Thymus (tissue), 11 donors: ENCODE data around the gene PTPDC1. TPM values are rescaled to one million over a fixed set of nuclear protein-coding genes. Genes with fewer than 3 reads are reported as not detected.

Source experiments
- DNase-seq, 9 donors: peaks; one replicate each; pipeline ENCODE4 v3.0.0-alpha.2; 2013; ENCODE audit warnings: low spot score in 9 of 9, low read depth in 6 of 9, missing footprints in 1 of 9
- H3K27ac ChIP-seq, 2 donors: one replicate each; pipeline ENCODE4 v1.5.1; 2013; ENCODE audit warnings: control low read depth in 1 of 2, low read depth in 1 of 2, low read length in 1 of 2, mild to moderate bottlenecking in 1 of 2, moderate library complexity in 1 of 2
- H3K27me3 ChIP-seq, 2 donors: one replicate each; pipeline ENCODE4 v1.5.1; 2013; ENCODE audit warnings: low read length in 1 of 2; ENCODE audit not compliant: control insufficient read depth in 2 of 2, insufficient read depth in 1 of 2
- H3K36me3 ChIP-seq, 2 donors: one replicate each; pipeline ENCODE4 v1.5.1; 2013; ENCODE audit warnings: low read length in 1 of 2, mild to moderate bottlenecking in 1 of 2, moderate library complexity in 1 of 2; ENCODE audit not compliant: control insufficient read depth in 2 of 2, insufficient read depth in 2 of 2
- H3K4me1 ChIP-seq, 2 donors: one replicate each; pipeline ENCODE4 v1.5.1; 2013; ENCODE audit warnings: low read length in 2 of 2; ENCODE audit not compliant: control insufficient read depth in 2 of 2, insufficient read depth in 2 of 2
- H3K4me3 ChIP-seq, 2 donors: one replicate each; pipeline ENCODE4 v1.5.1; 2013; ENCODE audit warnings: low read length in 2 of 2, control low read depth in 1 of 2, mild to moderate bottlenecking in 1 of 2
- H3K9me3 ChIP-seq, 2 donors: one replicate each; pipeline ENCODE4 v1.5.1; 2013; ENCODE audit warnings: low read length in 1 of 2, mild to moderate bottlenecking in 1 of 2; ENCODE audit not compliant: control insufficient read depth in 2 of 2, insufficient read depth in 1 of 2
- WGBS: extraction: QIAGEN DNeasy Blood & Tissue Kit; methylation state at CpG from one replicate; pipeline ENCODE4 v1.1.7; 2013; 5-methylcytosine and 5-hydroxymethylcytosine counted together
- polyA plus RNA-seq: library from polyadenylated mRNA; stranded (reverse); fragments of 200-250 nt; gene quantifications from one replicate; pipeline ENCODE4 v1.2.3, GENCODE V29; 2013
- total RNA-seq: library from RNA; stranded (reverse); fragments of 120-200 nt; gene quantifications from one replicate; pipeline ENCODE4 v1.2.4, GENCODE V29; 2013
- donor health status: healthy.

The PTPDC1 gene
- total and polyA plus RNA-seq, 2 donors, result 3.9 to 4.0 TPM

DNA sequence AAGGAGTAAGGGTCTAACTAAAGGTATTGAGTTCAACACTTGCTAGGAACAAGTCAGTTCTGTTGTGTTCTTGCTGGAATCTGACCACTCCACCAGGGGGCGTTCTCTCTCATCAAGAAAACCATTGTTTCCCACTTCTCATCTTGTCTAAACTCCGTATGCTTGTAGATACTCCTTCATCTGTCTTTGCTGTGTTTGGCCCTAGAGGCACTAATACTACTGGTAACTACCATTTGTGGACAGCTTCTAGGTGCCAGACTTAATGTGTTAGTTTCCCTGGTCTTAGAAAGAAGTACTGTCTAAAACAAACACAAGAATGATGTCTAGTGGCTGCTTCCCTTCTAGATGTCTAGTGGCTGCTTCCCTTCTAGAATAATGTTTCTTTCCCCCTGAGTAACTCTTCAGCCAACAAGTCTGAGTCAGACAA is 18.7 kb upstream of the PTPDC1 start:
- DNase-seq, result peak; percentile 33 to 85 (median 67)
- Histone ChIP-seq H3K9me3 (peaks cover 0 to 5% of the 10 kb centered on the region in 2 donors), H3K4me3 (no peak overlapping the region), H3K36me3 (no peaks in the 10 kb centered on the region), H3K4me1 (no peaks in the 10 kb centered on the region), H3K27ac (no peak overlapping the region), H3K27me3 (no peaks in the 10 kb centered on the region)
- WGBS, result 6% methylated on average over 2 of the region's 2 CpGs

DNA sequence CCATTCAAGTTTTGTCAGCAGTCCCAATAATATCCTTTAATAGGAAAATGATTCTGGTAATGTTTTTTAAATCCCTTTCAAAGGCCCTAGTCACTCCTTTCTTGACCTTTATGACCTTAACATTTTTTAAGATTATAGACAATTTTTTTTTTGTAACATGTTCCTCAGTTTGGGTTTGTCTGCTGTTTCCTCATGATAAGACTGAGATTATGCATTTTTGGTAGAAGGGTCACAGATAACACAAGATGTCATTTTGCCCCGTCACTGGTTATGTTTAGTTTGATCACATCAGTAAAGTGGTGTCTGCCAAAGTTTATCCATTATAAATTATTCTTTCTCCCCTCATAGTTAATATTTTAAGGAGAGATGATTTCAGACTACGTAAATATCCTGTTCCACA is 16.0 kb upstream of the PTPDC1 start:
- Histone ChIP-seq H3K27me3 (no peaks in the 10 kb centered on the region), H3K27ac (no peak overlapping the region), H3K9me3 (no peaks in the 10 kb centered on the region), H3K36me3 (no peaks in the 10 kb centered on the region), H3K4me1 (no peaks in the 10 kb centered on the region), H3K4me3 (no peak overlapping the region)
- DNase-seq, result no peak
- WGBS, result 96% methylated on average over 2 of the region's 2 CpGs

DNA sequence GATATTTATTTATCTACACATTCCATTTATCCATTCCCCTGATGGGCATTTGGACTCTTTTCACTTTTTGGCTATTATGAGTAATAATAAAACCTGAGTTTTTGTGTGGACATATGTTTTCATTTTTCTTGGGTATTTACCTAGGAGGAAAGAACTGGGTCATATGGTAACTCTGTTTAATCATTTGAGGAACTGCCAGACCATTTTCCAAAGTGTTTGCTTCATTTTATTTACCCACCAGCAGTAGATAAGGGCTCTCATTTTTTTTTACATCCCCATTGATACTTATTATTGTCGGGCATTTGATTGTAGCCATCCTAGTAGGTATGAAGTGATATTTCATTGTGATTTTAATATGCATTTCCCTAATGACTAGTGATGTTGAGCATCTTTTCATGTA is 7.7 kb upstream of the PTPDC1 start:
- 100% methylated on average over 1 of the region's 1 CpG for WGBS
- no peaks in the 10 kb centered on the region for H3K4me1 ChIP-seq
- H3K9me3 ChIP-seq, result no peaks in the 10 kb centered on the region
- H3K27ac ChIP-seq, result no peak overlapping the region
- no peaks in the 10 kb centered on the region for H3K27me3 ChIP-seq
- H3K36me3 ChIP-seq, result no peaks in the 10 kb centered on the region
- DNase-seq, result no peak
- no peak overlapping the region for H3K4me3 ChIP-seq

DNA sequence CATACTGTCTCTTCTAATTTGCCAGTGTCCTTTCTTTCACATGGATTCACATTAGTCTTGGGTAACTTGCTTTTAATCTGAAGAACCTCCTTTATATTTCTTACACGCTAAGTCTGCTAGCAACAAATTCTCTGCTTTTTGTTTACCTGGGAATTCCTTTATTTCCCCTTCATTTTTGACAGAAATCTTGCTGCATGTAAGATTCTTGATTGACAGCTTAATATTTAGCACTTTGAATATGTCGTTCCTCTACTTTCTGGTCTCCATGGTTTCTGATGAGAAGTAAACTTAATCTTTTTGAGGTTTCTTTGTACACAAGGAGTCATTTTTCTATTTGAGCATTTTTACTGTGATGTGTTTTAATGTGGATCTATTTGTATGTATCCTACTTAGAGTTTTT is 6.2 kb upstream of the PTPDC1 start:
- no peak for DNase-seq
- H3K36me3 ChIP-seq, result no peaks in the 10 kb centered on the region
- no peak overlapping the region for H3K27ac ChIP-seq
- 74% methylated on average over 2 of the region's 2 CpGs for WGBS
- no peaks in the 10 kb centered on the region for H3K4me1 ChIP-seq
- no peak overlapping the region for H3K4me3 ChIP-seq
- H3K27me3 ChIP-seq, result no peaks in the 10 kb centered on the region
- H3K9me3 ChIP-seq, result no peaks in the 10 kb centered on the region

DNA sequence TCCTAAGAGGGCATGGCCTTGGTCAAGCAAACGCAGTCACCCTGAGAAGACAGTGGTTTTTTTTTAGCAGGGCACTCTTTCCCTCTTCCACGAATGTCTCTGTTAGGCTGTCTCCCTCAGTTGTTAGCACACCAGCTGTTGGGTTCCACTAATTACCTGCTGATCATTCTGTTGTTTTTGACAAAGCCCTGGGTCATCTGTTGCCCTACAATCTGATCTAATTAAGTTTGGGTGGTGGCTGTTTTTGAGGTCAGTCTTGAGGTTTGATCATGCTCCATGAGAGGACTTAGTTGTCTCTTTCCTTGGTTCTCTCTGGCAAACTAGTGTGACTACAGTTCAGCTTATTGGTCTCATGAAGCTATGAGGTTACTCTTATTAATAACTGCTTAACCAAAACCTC is 5.0 kb upstream of the PTPDC1 start:
- no peaks in the 10 kb centered on the region for H3K36me3 ChIP-seq
- no peaks in the 10 kb centered on the region for H3K4me1 ChIP-seq
- H3K9me3 ChIP-seq, result no peaks in the 10 kb centered on the region
- H3K4me3 ChIP-seq, result no peak overlapping the region
- H3K27me3 ChIP-seq, result no peaks in the 10 kb centered on the region
- no peak for DNase-seq
- WGBS, result 97% methylated on average over 2 of the region's 2 CpGs
- no peak overlapping the region for H3K27ac ChIP-seq

DNA sequence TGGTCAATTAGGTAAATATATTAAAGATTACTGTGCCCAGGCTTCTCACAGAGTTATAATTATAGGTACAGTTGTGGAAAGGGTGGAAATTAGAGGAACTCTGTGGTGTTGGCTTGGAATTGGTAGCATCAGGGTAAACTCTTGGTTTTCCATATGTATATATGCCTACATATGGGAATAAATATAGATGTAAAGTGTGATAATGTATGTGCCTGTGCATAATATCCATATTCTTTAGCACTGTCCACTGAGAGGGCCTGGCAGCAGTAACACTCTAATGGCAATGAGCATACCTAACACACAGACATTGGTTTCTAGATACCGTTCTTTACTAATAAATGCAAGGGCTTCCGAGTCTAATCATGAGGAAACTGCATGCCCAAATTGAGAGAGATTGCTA is 4.0 kb upstream of the PTPDC1 start:
- H3K4me1 ChIP-seq, result no peaks in the 10 kb centered on the region
- WGBS, result 95% methylated on average over 2 of the region's 2 CpGs
- DNase-seq, result no peak
- no peak overlapping the region for H3K4me3 ChIP-seq
- no peaks in the 10 kb centered on the region for H3K36me3 ChIP-seq
- no peaks in the 10 kb centered on the region for H3K9me3 ChIP-seq
- H3K27ac ChIP-seq, result no peak overlapping the region
- H3K27me3 ChIP-seq, result no peaks in the 10 kb centered on the region

DNA sequence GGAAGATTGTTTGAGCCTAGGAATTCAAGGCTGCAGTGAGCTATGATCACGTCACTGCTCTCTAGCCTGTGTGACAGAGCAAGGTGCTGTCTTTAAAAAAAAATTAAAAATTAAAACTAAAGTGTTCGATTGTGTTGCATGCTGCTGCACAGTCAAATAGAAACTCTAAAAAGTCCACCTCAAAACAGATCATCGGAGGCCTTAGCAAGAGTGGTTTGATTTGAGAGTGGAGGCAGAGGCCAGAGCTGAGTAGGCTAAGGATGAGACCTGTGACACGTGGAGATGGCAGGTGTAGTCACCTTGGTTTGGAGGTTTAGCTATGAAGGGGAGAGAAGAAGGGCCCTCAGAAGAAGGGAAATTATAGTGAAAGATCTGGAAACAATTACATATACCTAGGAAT is 2.8 kb upstream of the PTPDC1 start:
- no peak overlapping the region for H3K4me3 ChIP-seq
- WGBS, result 97% methylated on average over 4 of the region's 4 CpGs
- H3K27ac ChIP-seq, result no peak overlapping the region
- no peaks in the 10 kb centered on the region for H3K36me3 ChIP-seq
- DNase-seq, result no peak
- H3K27me3 ChIP-seq, result no peaks in the 10 kb centered on the region
- no peaks in the 10 kb centered on the region for H3K4me1 ChIP-seq
- no peaks in the 10 kb centered on the region for H3K9me3 ChIP-seq

DNA sequence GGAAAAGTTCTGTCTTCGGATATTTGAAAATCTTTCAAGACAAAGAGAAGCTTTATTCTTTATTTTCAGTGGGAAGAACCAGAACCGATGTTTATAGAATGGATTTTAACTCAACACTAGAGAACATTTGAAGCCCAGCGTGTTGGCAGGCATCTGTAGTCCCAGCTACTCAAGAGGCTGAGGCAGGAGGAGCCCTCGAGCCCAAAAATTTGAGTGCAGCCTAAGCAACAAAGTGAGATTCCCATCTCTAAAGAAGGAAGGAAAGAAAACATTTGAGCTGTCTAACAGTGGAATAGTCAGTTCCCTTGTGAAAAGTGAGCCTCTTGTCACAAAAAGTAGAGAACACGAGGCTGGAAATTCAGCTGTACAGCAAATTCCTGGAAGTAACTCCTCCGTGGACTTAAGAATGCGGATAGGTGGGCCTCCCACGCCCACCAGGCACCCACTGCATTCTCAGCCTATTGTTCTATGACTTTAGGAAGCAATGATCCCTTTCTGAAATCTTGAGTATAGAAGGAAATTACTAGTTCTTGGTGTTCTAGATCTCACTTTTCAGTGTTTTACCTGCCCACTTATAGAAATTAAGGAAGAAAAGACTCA is 2.3 kb upstream of the PTPDC1 start:
- no peak overlapping the region for H3K4me3 ChIP-seq
- 95% methylated on average over 8 of the region's 8 CpGs for whole genome bisulfite sequencing
- no peaks in the 10 kb centered on the region for H3K9me3 ChIP-seq
- DNase-seq, result no peak
- no peaks in the 10 kb centered on the region for H3K4me1 ChIP-seq
- H3K36me3 ChIP-seq, result no peaks in the 10 kb centered on the region
- no peak overlapping the region for H3K27ac ChIP-seq
- no peaks in the 10 kb centered on the region for H3K27me3 ChIP-seq

DNA sequence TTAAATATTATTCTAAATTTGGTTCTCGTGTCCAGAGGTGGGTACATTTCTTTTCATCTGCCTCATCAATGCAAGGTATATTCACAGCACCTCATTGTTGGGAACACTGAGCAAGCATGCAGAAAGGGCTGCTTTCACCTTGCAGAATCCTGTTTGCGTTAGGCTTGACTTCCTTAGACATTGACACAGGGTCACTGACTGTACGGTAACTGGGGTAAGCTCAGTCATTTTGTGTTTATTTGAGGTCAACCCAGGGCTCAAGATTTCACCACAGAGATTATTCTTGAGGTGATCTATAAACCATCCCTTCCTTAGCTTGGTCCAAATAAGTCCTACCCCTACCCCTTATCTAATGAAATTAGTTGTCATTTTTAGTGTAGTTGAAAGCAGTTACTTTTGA is 1.7 kb upstream of the PTPDC1 start:
- H3K27me3 ChIP-seq, result no peaks in the 10 kb centered on the region
- no peaks in the 10 kb centered on the region for H3K4me1 ChIP-seq
- no peaks in the 10 kb centered on the region for H3K9me3 ChIP-seq
- no peak overlapping the region for H3K4me3 ChIP-seq
- DNase-seq, result no peak
- no peaks in the 10 kb centered on the region for H3K36me3 ChIP-seq
- WGBS, result 98% methylated on average over 3 of the region's 3 CpGs
- H3K27ac ChIP-seq, result no peak overlapping the region

DNA sequence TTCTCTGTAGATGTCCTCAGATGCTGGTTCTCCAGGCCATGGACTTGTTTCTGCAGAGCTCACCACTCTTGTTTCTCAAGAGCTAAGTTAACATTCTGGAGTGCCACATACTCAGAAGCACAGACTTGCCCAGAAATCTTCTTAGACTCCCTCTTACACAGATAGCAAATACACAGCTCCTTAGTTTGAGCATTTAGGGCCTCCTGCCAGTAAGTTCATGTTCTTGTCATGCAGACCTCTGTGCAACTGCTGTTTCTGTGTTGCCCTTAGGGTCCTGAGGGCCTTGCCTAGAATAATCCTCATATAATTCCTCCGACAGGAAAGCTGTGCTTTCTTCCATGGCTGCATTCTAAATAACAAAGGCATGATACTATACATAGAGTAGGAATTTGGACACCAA is 1.3 kb upstream of the PTPDC1 start:
- Histone ChIP-seq H3K27me3 (no peaks in the 10 kb centered on the region), H3K4me3 (no peak overlapping the region), H3K36me3 (no peaks in the 10 kb centered on the region), H3K4me1 (no peaks in the 10 kb centered on the region), H3K27ac (no peak overlapping the region), H3K9me3 (no peaks in the 10 kb centered on the region)
- DNase-seq, result no peak
- 97% methylated on average over 1 of the region's 1 CpG for WGBS
